Brain microvascular endothelial cell (primary cell): ENCODE results near the gene ATXN7L3.

Experiments used
- DNase-seq: peaks from one replicate; pipeline ENCODE4 v3.0.0-alpha.2; 2020
- H3K27ac ChIP-seq: fragments of 250-450 bp; sonication (Bioruptor Pico); 2 replicates; pipeline ENCODE4 v1.5.1; 2020; ENCODE audit warnings: mild to moderate bottlenecking, moderate library complexity
- H3K27me3 ChIP-seq: fragments of 250-450 bp; sonication (Bioruptor Pico); replicated peaks from 2 replicates; pipeline ENCODE4 v1.5.1; 2020; ENCODE audit warnings: mild to moderate bottlenecking
- H3K36me3 ChIP-seq: fragments of 250-450 bp; sonication (Bioruptor Pico); replicated peaks from 2 replicates; pipeline ENCODE4 v1.5.1; 2020; ENCODE audit warnings: mild to moderate bottlenecking
- H3K4me3 ChIP-seq: 2 replicates; pipeline ENCODE4 v1.5.1; 2011; ENCODE audit warnings: low read depth, mild to moderate bottlenecking, control low read depth, low read length, moderate library complexity
- in situ Hi-C: cut with HindIII; loops from 2 replicates; pipeline ENCODE4 v1.10.0; 2017; ENCODE audit warnings: low sequenced_read_pairs, low pct_ligation_motif_present
- TF ChIP-seq, protein P1 (sequence below): IDR thresholded peaks from 2 replicates; pipeline ENCODE4 v1.5.1; 2011; ENCODE audit warnings: low read depth, mild to moderate bottlenecking, moderate library complexity, low read length, control low read depth, inconsistent platforms; ENCODE audit errors: missing control alignments

The ATXN7L3 gene

DNA sequence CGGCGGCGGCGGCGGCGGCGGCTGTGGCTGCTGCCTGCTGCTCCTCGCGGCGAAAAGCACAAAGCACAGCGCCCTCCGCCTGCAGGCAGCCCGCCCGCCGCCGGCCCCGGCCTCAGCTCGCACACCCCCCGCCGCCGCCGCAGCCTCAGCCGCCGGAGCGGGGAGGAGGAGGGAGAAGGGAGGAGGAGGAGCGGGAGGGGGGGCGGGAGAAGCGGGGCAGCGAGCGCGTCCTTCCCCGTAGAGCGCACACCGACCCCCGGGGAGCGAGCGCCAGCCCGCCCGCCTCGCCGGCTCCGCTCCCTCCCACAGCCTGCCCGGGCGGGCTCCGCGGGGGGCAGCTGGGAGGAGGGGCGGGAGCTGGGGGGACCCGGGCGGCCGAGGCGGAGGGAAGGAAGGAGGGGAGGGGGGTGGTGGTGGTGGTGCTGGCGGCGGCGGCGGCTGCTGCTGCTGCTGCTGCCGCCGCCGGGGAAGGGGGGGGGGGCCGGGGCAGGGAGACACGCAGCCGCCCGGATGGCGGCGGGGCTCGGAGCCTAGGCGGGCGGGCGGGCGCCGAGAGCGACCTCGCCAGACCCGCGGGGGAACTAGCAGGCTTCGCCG is 20.0 kb upstream of the ATXN7L3 start, which contains the start of gene UBTF:
Gene UBTF (minus strand): TSS at position 60 of the 597 bp plus-strand sequence. CDS start 1,446 bp downstream, outside the sequence.
- in situ Hi-C loops = no loop called here
- H3K4me3 ChIP-seq = peak within 1 kb of the TSS; percentile 82
- TF ChIP-seq, protein P1, sequence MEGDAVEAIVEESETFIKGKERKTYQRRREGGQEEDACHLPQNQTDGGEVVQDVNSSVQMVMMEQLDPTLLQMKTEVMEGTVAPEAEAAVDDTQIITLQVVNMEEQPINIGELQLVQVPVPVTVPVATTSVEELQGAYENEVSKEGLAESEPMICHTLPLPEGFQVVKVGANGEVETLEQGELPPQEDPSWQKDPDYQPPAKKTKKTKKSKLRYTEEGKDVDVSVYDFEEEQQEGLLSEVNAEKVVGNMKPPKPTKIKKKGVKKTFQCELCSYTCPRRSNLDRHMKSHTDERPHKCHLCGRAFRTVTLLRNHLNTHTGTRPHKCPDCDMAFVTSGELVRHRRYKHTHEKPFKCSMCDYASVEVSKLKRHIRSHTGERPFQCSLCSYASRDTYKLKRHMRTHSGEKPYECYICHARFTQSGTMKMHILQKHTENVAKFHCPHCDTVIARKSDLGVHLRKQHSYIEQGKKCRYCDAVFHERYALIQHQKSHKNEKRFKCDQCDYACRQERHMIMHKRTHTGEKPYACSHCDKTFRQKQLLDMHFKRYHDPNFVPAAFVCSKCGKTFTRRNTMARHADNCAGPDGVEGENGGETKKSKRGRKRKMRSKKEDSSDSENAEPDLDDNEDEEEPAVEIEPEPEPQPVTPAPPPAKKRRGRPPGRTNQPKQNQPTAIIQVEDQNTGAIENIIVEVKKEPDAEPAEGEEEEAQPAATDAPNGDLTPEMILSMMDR = peak; percentile 2

DNA sequence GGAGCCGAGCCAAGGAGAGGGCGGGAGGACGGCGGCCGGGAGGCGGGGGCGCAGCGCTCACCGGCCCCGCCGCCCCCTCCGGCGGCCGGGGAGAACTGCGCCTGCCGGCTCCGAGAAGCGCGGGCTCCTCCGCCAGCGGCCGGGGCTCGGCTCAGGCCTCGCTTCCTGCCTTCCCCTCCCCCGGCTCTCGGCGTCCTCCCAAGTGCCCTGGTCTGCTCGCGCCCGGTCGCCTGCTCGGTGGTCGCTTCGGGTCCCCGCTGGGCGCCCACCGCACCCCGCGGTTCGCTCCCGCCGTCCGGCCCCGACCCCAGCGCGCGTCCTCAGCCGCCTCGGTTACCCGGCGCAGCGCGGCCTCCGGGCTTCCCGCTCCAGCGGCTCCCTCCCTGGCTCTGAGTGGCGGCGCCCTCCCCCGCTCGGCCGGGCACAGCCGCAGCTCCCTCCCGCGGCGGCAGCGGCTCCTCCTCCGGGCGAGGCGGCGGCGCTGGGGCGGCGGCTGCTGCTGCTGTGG is 19.5 kb upstream of the ATXN7L3 start:
- no peaks in the 10 kb centered on the region for H3K27me3 ChIP-seq
- no peak for DNase-seq
- peaks cover 30% of the 10 kb centered on the region for H3K36me3 ChIP-seq
- H3K4me3 ChIP-seq = peak overlapping the region; percentile 82
- in situ Hi-C loops = no loop called here
- TF ChIP-seq, protein P1 = peak; percentile 25
- peak overlapping the region; percentile 86 for H3K27ac ChIP-seq

More for the DNA sequence above, 20.0 kb upstream of the ATXN7L3 start, which contains the start of gene UBTF:
- Histone ChIP-seq H3K36me3 (peaks cover 25% of the 10 kb centered on the region), H3K27ac (peak within 1 kb of the TSS; percentile 86), H3K27me3 (no peaks in the 10 kb centered on the region)
- peak; percentile 36 for DNase-seq

DNA sequence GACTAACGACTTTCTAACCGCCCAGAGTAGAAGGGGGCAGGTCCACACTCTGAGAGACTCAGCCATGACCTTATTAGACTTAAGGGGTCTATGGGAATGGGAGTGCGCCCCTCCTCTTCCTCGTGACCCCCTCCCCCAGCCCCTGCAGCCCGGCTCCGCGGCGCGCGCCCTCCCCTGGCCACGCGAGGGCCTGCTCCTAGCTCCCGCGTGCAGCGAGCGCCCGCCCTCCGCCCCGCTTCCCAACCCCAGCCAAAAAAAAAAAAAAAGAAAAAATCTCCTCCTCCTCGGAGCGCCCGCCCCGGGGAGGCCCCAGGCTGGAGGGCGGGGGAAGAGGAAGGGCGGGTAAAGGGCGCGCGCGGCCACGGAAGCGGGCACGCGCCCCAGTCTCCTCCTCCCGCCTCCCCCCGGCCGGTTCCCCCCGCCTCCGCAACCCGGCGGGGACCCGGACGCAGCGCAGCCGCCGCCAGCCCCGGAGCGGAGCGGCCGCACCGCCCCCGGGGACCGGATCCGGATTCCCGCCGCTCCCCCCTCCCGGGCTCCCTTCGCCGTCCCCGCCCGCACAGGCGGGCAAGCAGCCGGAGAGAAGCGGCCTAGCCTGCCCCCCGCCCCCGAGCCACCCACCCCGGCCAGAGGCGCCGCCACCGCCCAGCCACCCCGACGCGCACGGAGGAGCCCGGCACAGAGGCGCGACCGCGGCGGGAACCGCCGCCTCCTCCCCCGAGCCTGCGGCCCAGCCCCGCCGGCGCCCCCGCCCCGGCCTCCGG is 18.8 kb upstream of the ATXN7L3 start:
- TF ChIP-seq, protein P1 = peak; percentile 48
- Histone ChIP-seq H3K36me3 (peaks cover 36% of the 10 kb centered on the region), H3K4me3 (peak overlapping the region; percentile 82), H3K27ac (peak overlapping the region; percentile 86), H3K27me3 (no peaks in the 10 kb centered on the region)
- in situ Hi-C loops = no loop called here
- peak; percentile 52 for DNase-seq

DNA sequence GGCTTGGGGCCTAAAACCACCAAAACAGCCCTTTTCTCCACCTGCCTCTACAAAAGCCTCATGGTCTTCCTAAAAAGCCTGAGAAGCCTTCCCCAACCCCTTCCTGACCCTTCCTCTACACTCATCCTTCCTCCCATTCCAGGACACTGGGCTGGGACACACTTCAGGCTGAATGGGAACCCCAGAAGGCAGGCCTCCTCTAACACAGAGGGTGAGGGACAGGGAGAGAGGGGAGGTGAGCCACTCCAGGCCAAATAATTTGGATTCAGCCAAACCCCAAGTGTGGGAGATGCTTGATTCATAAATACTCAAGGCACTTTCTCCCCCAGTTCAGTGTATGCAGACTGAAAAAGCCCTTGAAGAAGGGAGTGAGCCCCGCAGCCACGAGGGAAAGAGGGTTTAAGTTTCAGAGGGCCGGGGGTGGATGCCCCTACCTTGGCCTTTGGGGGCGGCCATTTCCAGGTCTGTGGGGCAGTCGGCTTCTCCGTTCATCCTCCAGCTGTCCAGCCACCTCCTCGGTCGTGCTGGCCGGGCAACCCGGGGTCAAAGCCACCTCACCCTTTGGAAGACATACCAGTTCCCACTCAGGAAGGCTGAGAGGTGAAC is 18.2 kb upstream of the ATXN7L3 start:
- Histone ChIP-seq H3K4me3 (peak overlapping the region; percentile 82), H3K36me3 (peaks cover 36% of the 10 kb centered on the region), H3K27me3 (no peaks in the 10 kb centered on the region), H3K27ac (no peak overlapping the region)
- no peak for DNase-seq
- TF ChIP-seq, protein P1 = no peak
- in situ Hi-C loops = no loop called here

DNA sequence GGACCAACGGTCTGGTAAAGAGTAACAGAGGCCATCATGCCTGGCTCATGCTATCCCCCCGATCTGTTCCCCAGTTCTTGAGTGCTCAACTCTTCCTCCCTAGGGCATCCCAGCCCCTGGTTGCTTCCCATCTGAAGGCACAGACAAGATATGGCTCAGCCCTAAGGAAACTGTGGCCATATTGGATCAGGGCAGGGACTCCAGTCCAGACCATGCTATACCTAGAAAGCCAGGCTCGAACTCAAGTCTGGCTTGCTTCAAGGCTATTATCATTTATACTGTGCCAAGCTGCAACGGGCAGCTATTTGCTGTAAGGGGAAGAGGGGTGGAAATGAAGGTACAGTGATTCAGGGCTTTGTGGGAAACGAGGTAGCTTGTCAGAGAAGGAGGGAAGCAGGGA is 17.0 kb upstream of the ATXN7L3 start:
- no peak overlapping the region for H3K27ac ChIP-seq

More for the DNA sequence above, 17.0 kb upstream of the ATXN7L3 start:
- TF ChIP-seq, protein P1 = no peak
- in situ Hi-C loops = no loop called here
- Histone ChIP-seq H3K27me3 (no peaks in the 10 kb centered on the region), H3K4me3 (no peak overlapping the region), H3K36me3 (peaks cover 37% of the 10 kb centered on the region)
- DNase-seq = no peak
